OCI-LY7 (cell line): ENCODE data around the gene CHST11. TPM values are rescaled to one million over a fixed set of nuclear protein-coding genes. Genes with fewer than 3 reads are reported as not detected.

Experiments used
- BruUV-seq: library from RNA; stranded (reverse); fragments of 400-500 nt; replicated peaks from 2 replicates; lab custom pipeline; 2021; lab: Mats Ljungman, UMichigan
- CTCF ChIA-PET: fragments of 300-600 bp; sonication (Branson Sonifier 250); formaldehyde crosslinking; loops from one replicate; lab custom pipeline; 2022; ENCODE audit warnings: antibody characterized with exemption; ENCODE audit not compliant: unreplicated experiment; lab: Charles Lee
- POLR2A ChIA-PET: fragments of 300-600 bp; sonication (Branson Sonifier 250); formaldehyde crosslinking; loops from one replicate; lab custom pipeline; 2022; ENCODE audit warnings: antibody characterized with exemption; lab: Charles Lee
- DNase-seq: peaks from one replicate; pipeline ENCODE4 v3.0.0-alpha.2; 2015; ENCODE audit warnings: low spot score
- H2AFZ ChIP-seq: fragments of 200-600 bp; sonication (generic), shearing (Covaris generic); 2 replicates; pipeline ENCODE4 v1.6.1; 2014; ENCODE audit warnings: mild to moderate bottlenecking, antibody characterized with exemption, low read length, moderate library complexity
- H3K27ac ChIP-seq: fragments of 200-600 bp; sonication (generic); 2 replicates; pipeline ENCODE4 v1.5.1; 2014; ENCODE audit warnings: mixed run types, low read depth, mild to moderate bottlenecking, moderate library complexity, low read length, inconsistent platforms; ENCODE audit not compliant: poor library complexity, severe bottlenecking
- H3K36me3 ChIP-seq: fragments of 200-600 bp; sonication (generic); 2 replicates; pipeline ENCODE4 v1.6.1; 2014; ENCODE audit warnings: mild to moderate bottlenecking, antibody characterized with exemption, low read length, moderate library complexity, mixed read lengths; ENCODE audit not compliant: insufficient read depth
- H3K4me1 ChIP-seq: fragments of 200-600 bp; sonication (generic); 2 replicates; pipeline ENCODE4 v1.5.1; 2014; ENCODE audit warnings: mild to moderate bottlenecking, low read length; ENCODE audit not compliant: insufficient read depth, poor library complexity, severe bottlenecking
- H3K4me2 ChIP-seq: fragments of 200-600 bp; sonication (generic); 2 replicates; pipeline ENCODE4 v1.6.1; 2014; ENCODE audit warnings: mild to moderate bottlenecking, low read length
- H3K4me3 ChIP-seq: fragments of 200-600 bp; sonication (generic); 2 replicates; pipeline ENCODE4 v1.5.1; 2014; ENCODE audit warnings: mild to moderate bottlenecking, low read depth, low read length; ENCODE audit not compliant: poor library complexity, severe bottlenecking
- H3K79me2 ChIP-seq: fragments of 200-600 bp; sonication (generic); 2 replicates; pipeline ENCODE4 v1.6.1; 2016; ENCODE audit warnings: low read depth, mild to moderate bottlenecking, low read length, moderate library complexity, mixed read lengths; ENCODE audit not compliant: insufficient read depth
- H3K9me2 ChIP-seq: fragments of 200-600 bp; sonication (generic); 2 replicates; pipeline ENCODE4 v1.6.1; 2016; ENCODE audit warnings: mild to moderate bottlenecking, low read length, mixed read lengths; ENCODE audit not compliant: insufficient read depth
- H3K9me3 ChIP-seq: fragments of 200-600 bp; sonication (generic); 2 replicates; pipeline ENCODE4 v1.6.1; 2014; ENCODE audit warnings: mild to moderate bottlenecking, mixed run types, low read length, mixed read lengths
- H4K20me1 ChIP-seq: fragments of 200-600 bp; sonication (generic); 2 replicates; pipeline ENCODE4 v1.6.1; 2014; ENCODE audit warnings: mild to moderate bottlenecking, antibody characterized with exemption, low read length, moderate library complexity, mixed read lengths; ENCODE audit not compliant: insufficient read depth
- CTCF ChIP-seq: fragments of 200-600 bp; sonication (generic); conservative IDR thresholded peaks from 2 replicates; pipeline ENCODE4 v1.5.1; 2014; ENCODE audit warnings: mild to moderate bottlenecking, antibody characterized with exemption, low read length, moderate library complexity, mixed read lengths
- EZH2phosphoT487 ChIP-seq: fragments of 200-600 bp; sonication (generic); IDR thresholded peaks from 2 replicates; pipeline ENCODE4 v1.6.1; 2018; ENCODE audit warnings: low read depth, borderline replicate concordance, mild to moderate bottlenecking, mixed run types, antibody characterized with exemption, low read length, moderate library complexity, mixed read lengths
- intact Hi-C: fragments of 100-400 bp; cut with micrococcal nuclease; formaldehyde crosslinking; loops from one replicate; pipeline ENCODE4 v1.10.0; 2022; ENCODE audit not compliant: unreplicated experiment
- total RNA-seq, 2 experiments: library from RNA; depleted of rRNA in 1 of 2; stranded (reverse); fragments of >200 nt in 1 of 2; shearing (Covaris generic) in 1 of 2; gene quantifications; 2 replicates each; pipeline ENCODE4 v1.2.3, GENCODE V29; 2014 to 2022

CHST11 gene
- total RNA-seq, 2 experiments from 2014 or later = 15.2 to 41.6 TPM

- no peak overlapping the region for H3K27ac ChIP-seq
- POLR2A ChIA-PET = interaction anchor here (0.5 to 1.5 kb wide), 7 partner anchors 9 to 536 kb away, joined by 3 to 6 read pairs (median 3); no protein-coding TSS in a partner anchor
- CTCF ChIA-PET = no interaction called here
- intact Hi-C loops = no loop called here
- TF ChIP-seq CTCF = no peak
- no peak for TF ChIP-seq EZH2phosphoT487
- H3K4me2 ChIP-seq = no peak overlapping the region
- no peak overlapping the region for H2AFZ ChIP-seq
- no peaks in the 10 kb centered on the region for H3K79me2 ChIP-seq
- no peaks in the 10 kb centered on the region for H4K20me1 ChIP-seq
- H3K9me3 ChIP-seq = no peaks in the 10 kb centered on the region
- no peaks in the 10 kb centered on the region for H3K4me1 ChIP-seq
- no TSS peak for BruUV-seq
- H3K9me2 ChIP-seq = no peaks in the 10 kb centered on the region
- no peak for DNase-seq
- no peak overlapping the region for H3K4me3 ChIP-seq
- no peaks in the 10 kb centered on the region for H3K36me3 ChIP-seq
Observed at GRCh38 chr12:104435765-104436164, 21.0 kb upstream of the CHST11 start.

DNA sequence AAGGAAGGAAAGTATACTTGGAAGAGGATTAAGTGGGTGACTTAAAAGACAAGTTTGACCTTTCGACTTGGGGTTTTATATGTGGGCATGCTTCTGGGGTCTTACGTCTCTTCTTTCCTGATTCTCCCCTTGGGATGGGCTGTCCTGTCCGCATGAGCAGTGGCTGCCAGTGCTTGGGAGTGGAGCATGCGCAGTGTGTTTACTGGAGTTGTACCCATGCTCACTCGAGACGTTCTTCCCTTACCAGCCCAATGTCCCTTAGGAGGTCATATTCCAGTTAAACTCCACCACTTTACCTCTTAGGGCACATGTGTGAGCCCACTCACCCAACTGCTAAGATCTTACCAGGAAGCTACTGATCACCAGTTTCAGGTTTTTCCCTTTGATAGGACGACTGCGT is 20.0 kb upstream of the CHST11 start:
- Histone ChIP-seq H3K4me2 (no peak overlapping the region), H3K9me3 (no peaks in the 10 kb centered on the region), H4K20me1 (no peaks in the 10 kb centered on the region), H3K36me3 (no peaks in the 10 kb centered on the region), H3K4me3 (no peak overlapping the region), H3K9me2 (no peaks in the 10 kb centered on the region), H3K27ac (no peak overlapping the region), H3K4me1 (no peaks in the 10 kb centered on the region), H3K79me2 (no peaks in the 10 kb centered on the region), H2AFZ (no peak overlapping the region)
- POLR2A ChIA-PET = interaction anchor here (0.6 to 1.5 kb wide), 4 partner anchors 10 to 860 kb away, joined by 3 to 6 read pairs (median 3); no protein-coding TSS in a partner anchor
- BruUV-seq = no TSS peak
- no peak for TF ChIP-seq EZH2phosphoT487
- no peak for TF ChIP-seq CTCF
- DNase-seq = no peak
- CTCF ChIA-PET = no interaction called here
- intact Hi-C loops = no loop called here

DNA sequence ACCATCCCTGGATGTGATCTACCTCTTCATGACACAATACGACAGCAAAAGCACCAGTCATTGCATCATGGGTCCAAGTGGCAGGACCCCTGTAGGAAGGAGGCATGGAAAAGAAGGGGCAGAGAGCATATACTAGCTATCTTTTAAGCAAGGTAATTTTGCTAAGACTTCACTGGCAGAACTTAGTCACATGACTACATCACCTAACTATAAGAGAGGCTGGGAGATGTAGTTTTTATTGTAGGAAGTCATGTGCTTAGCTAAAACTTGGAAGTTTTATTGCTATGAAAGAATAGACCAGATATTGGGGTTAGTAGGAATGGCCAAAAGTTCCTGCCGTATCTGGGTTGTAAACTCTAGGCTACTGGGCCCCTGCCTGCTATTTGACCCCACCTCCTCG is 18.6 kb upstream of the CHST11 start:
- H3K4me2 ChIP-seq = no peak overlapping the region
- CTCF ChIA-PET = no interaction called here
- no peaks in the 10 kb centered on the region for H3K79me2 ChIP-seq
- no peak overlapping the region for H3K4me3 ChIP-seq
- H4K20me1 ChIP-seq = no peaks in the 10 kb centered on the region
- intact Hi-C loops = no loop called here
- peaks cover 3% of the 10 kb centered on the region for H3K4me1 ChIP-seq
- TF ChIP-seq EZH2phosphoT487 (no peak), CTCF (no peak)
- DNase-seq = no peak
- no peak overlapping the region for H2AFZ ChIP-seq
- BruUV-seq = no TSS peak
- POLR2A ChIA-PET = interaction anchor here (0.6 kb wide), 1 partner anchor 116 kb away, joined by 7 read pairs; no protein-coding TSS in a partner anchor
- H3K9me2 ChIP-seq = no peaks in the 10 kb centered on the region
- H3K9me3 ChIP-seq = no peaks in the 10 kb centered on the region
- H3K36me3 ChIP-seq = no peaks in the 10 kb centered on the region
- H3K27ac ChIP-seq = no peak overlapping the region
